ENCODE results near the gene C19orf73. TPM values are rescaled to one million over a fixed set of nuclear protein-coding genes. Genes with fewer than 3 reads are reported as not detected.

C19orf73 gene
- polyA plus RNA-seq, 3 donors = 0.60 to 0.76 (median 0.66) TPM

DNA sequence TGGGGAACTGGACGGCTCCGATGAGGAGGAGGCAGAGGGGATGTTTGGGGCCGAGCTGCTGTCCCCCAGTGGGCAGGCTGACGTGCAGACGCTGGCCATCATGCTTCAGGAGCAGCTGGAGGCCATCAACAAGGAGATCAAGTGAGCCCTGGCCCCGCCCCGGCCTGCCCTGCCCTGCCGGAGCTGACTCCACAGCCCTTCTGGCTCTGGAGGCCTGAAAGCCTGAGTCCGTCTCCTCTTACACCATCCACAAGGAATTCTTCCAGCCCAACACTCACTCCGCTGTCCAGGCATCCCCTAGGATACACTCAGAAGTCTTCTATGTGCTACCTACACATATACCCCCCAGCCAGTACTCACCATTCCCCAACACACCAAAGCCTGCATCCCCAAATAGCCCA lies 17.8 kb upstream of the C19orf73 start:
- WGBS (ENCODE audit: insufficient coverage) = 92% methylated on average over 8 of the region's 10 CpGs

DNA sequence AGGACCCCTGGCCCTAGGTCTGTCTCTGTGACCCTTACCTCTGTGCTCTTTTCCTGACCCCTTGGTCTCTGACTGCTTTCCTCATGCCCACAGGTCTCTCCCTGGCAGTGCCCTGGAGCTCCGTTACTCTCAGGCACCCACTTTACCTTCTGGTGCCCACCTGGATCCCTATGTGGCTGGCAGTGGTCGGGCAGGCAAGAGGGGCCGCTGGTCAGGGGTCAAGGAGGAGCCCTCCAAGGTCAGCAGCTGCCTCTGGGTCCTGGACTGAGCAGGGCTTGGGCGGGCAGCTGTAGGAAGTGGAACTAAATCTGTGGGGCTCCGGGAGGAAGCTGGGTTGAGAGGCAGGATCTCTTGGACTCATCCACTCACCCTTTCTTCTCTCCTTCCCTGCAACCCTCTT lies 16.7 kb upstream of the C19orf73 start:
- TF ChIP-seq, protein P1, sequence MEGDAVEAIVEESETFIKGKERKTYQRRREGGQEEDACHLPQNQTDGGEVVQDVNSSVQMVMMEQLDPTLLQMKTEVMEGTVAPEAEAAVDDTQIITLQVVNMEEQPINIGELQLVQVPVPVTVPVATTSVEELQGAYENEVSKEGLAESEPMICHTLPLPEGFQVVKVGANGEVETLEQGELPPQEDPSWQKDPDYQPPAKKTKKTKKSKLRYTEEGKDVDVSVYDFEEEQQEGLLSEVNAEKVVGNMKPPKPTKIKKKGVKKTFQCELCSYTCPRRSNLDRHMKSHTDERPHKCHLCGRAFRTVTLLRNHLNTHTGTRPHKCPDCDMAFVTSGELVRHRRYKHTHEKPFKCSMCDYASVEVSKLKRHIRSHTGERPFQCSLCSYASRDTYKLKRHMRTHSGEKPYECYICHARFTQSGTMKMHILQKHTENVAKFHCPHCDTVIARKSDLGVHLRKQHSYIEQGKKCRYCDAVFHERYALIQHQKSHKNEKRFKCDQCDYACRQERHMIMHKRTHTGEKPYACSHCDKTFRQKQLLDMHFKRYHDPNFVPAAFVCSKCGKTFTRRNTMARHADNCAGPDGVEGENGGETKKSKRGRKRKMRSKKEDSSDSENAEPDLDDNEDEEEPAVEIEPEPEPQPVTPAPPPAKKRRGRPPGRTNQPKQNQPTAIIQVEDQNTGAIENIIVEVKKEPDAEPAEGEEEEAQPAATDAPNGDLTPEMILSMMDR (IDR thresholded peaks at IDR 0.05) = no peak
- intact Hi-C loops (cut with micrococcal nuclease) = no loop called here
- peak overlapping the region in 2 of 7 donors; percentile 37 to 53 for H3K27ac Mint-ChIP-seq
- Histone ChIP-seq H3K4me3 (replicated peaks in 1 of 3; ENCODE audit: low read depth in 2 of 3, low read length in 3 of 3) (no peak overlapping the region), H3K4me1 (ENCODE audit: control insufficient read depth in 1 of 2, insufficient read depth in 2 of 2, low read length in 2 of 2) (peaks cover 15 to 27% of the 10 kb centered on the region in 2 donors), H3K9me3 (replicated peaks in 1 of 2; ENCODE audit: control insufficient read depth in 1 of 2, insufficient read depth in 1 of 2, low read length in 2 of 2) (peaks cover 0 to 12% of the 10 kb centered on the region in 2 donors), H3K4me2 (replicated peaks; ENCODE audit: extremely low read depth, low read length, poor library complexity, severe bottlenecking) (no peak overlapping the region), H3K27me3 (ENCODE audit: control insufficient read depth in 2 of 2, insufficient read depth in 2 of 2, low read length in 2 of 2) (peaks cover 0 to 17% of the 10 kb centered on the region in 2 donors), H3K9ac (ENCODE audit: insufficient read depth, low read length, poor library complexity, severe bottlenecking) (no peak overlapping the region), H3K27ac (ENCODE audit: low read depth in 1 of 2, low read length in 2 of 2) (no peak overlapping the region), H3K36me3 (replicated peaks in 1 of 2; ENCODE audit: control insufficient read depth in 1 of 2, insufficient read depth in 2 of 2, low read length in 2 of 2) (no peaks in the 10 kb centered on the region), H3K79me2 (ENCODE audit: insufficient read depth, low read length) (no peaks in the 10 kb centered on the region), H4K20me1 (ENCODE audit: insufficient read depth, low read length) (no peaks in the 10 kb centered on the region), H2AFZ (ENCODE audit: insufficient read depth, low read depth, low read length, poor library complexity, severe bottlenecking) (no peak overlapping the region)
- H3K9me3 Mint-ChIP-seq = peaks cover 13 to 18% (median 15%) of the 10 kb centered on the region in 7 donors
- no peak overlapping the region for H3K4me3 Mint-ChIP-seq
- peaks cover 25% of the 10 kb centered on the region for H3K4me1 Mint-ChIP-seq
- DNase-seq = no peak
- no peaks in the 10 kb centered on the region for H3K36me3 Mint-ChIP-seq
- no CpG with 5 or more reads among the region's 5 CpGs for WGBS (ENCODE audit: insufficient coverage)
- H3K27me3 Mint-ChIP-seq (ENCODE audit: low read depth in 3 of 3) = peaks cover 18 to 30% (median 26%) of the 10 kb centered on the region in 3 donors

More for the DNA sequence above, 17.8 kb upstream of the C19orf73 start:
- H3K27me3 ChIP-seq (ENCODE audit: control insufficient read depth in 2 of 2, insufficient read depth in 2 of 2, low read length in 2 of 2) = peaks cover 0 to 17% of the 10 kb centered on the region in 2 donors
- intact Hi-C loops (cut with micrococcal nuclease) = no loop called here
- no peak overlapping the region for H2AFZ ChIP-seq (ENCODE audit: insufficient read depth, low read depth, low read length, poor library complexity, severe bottlenecking)
- Mint-ChIP-seq H3K4me1 (peaks cover 25% of the 10 kb centered on the region), H3K36me3 (no peaks in the 10 kb centered on the region), H3K4me3 (no peak overlapping the region), H3K9me3 (peaks cover 13 to 17% (median 13%) of the 10 kb centered on the region in 7 donors), H3K27ac (no peak overlapping the region), H3K27me3 (ENCODE audit: low read depth in 3 of 3) (peaks cover 20 to 30% (median 26%) of the 10 kb centered on the region in 3 donors)
- no peaks in the 10 kb centered on the region for H3K79me2 ChIP-seq (ENCODE audit: insufficient read depth, low read length)
- peaks cover 15 to 27% of the 10 kb centered on the region in 2 donors for H3K4me1 ChIP-seq (ENCODE audit: control insufficient read depth in 1 of 2, insufficient read depth in 2 of 2, low read length in 2 of 2)
- H3K9me3 ChIP-seq (replicated peaks in 1 of 2; ENCODE audit: control insufficient read depth in 1 of 2, insufficient read depth in 1 of 2, low read length in 2 of 2) = peaks cover 0 to 12% of the 10 kb centered on the region in 2 donors
- DNase-seq = no peak
- H3K9ac ChIP-seq (ENCODE audit: insufficient read depth, low read length, poor library complexity, severe bottlenecking) = no peak overlapping the region
- H3K4me2 ChIP-seq (replicated peaks; ENCODE audit: extremely low read depth, low read length, poor library complexity, severe bottlenecking) = no peak overlapping the region
- H3K4me3 ChIP-seq (replicated peaks in 1 of 3; ENCODE audit: low read depth in 2 of 3, low read length in 3 of 3) = no peak overlapping the region
- H3K36me3 ChIP-seq (replicated peaks in 1 of 2; ENCODE audit: control insufficient read depth in 1 of 2, insufficient read depth in 2 of 2, low read length in 2 of 2) = no peaks in the 10 kb centered on the region
- TF ChIP-seq, protein P1 (IDR thresholded peaks at IDR 0.05) = no peak
- no peaks in the 10 kb centered on the region for H4K20me1 ChIP-seq (ENCODE audit: insufficient read depth, low read length)
- no peak overlapping the region for H3K27ac ChIP-seq (ENCODE audit: low read depth in 1 of 2, low read length in 2 of 2)

Data from CD14-positive monocyte (primary cell).